Uterus (tissue), 4 donors: ENCODE results near the gene SP6. TPM values are rescaled to one million over a fixed set of nuclear protein-coding genes. Genes with fewer than 3 reads are reported as not detected.

Experiments
- DNase-seq, 2 donors: peaks; one replicate each; pipeline ENCODE4 v3.0.0-alpha.2; 2019 to 2020
- H3K27ac ChIP-seq, 2 donors: fragments of 200-600 bp; sonication (generic); 1 replicate in 1 of 2; 2 replicates in 1 of 2; pipeline ENCODE4 v1.5.1; 2016 to 2018
- H3K27me3 ChIP-seq, 2 donors: fragments of 200-600 bp; sonication (generic); one replicate each; pipeline ENCODE4 v1.5.1; 2018 to 2019; ENCODE audit warnings: control low read depth in 1 of 2
- H3K36me3 ChIP-seq, 2 donors: fragments of 200-600 bp; sonication (generic); one replicate each; pipeline ENCODE4 v1.5.1; 2019; ENCODE audit warnings: control low read depth in 1 of 2
- H3K4me1 ChIP-seq, 2 donors: fragments of 200-600 bp; sonication (generic); one replicate each; pipeline ENCODE4 v1.5.1; 2018 to 2019; ENCODE audit warnings: control low read depth in 1 of 2
- H3K4me3 ChIP-seq, 2 donors: fragments of 200-600 bp; sonication (generic); 1 replicate in 1 of 2; 2 replicates in 1 of 2; pipeline ENCODE4 v1.5.1; 2018 to 2019; ENCODE audit warnings: mild to moderate bottlenecking in 1 of 2
- H3K9me3 ChIP-seq, 2 donors: fragments of 200-600 bp; sonication (generic); one replicate each; pipeline ENCODE4 v1.5.1; 2019; ENCODE audit warnings: control low read depth in 1 of 2
- POLR2A ChIP-seq, 2 donors: fragments of 450-650 bp; IDR thresholded peaks; one replicate each; pipeline ENCODE4 v1.6.1; 2016; ENCODE audit warnings: antibody characterized with exemption in 2 of 2, mild to moderate bottlenecking in 1 of 2, moderate library complexity in 1 of 2
- intact Hi-C: fragments of 100-400 bp; cut with DNase I; formaldehyde crosslinking; loops from one replicate; pipeline ENCODE4 v1.15.1; 2023; ENCODE audit warnings: low total_unique reads
- total RNA-seq, 4 donors: library from RNA; depleted of rRNA in 3 of 4; stranded (reverse); fragments of >200 nt in 3 of 4; gene quantifications; one replicate each; pipeline versions ENCODE4 v1.1.0 to v1.2.4, GENCODE V29; 2014 to 2023
- TF ChIP-seq, protein P1 (sequence below), 4 experiments: fragments of 200-600 bp in 2 of 4; fragments of 450-650 bp in 2 of 4; sonication (generic) in 2 of 4; IDR thresholded peaks; one replicate each; pipeline ENCODE4 v1.5.1; 2016 to 2019; ENCODE audit warnings: antibody characterized with exemption in 4 of 4, mild to moderate bottlenecking in 2 of 4, moderate library complexity in 1 of 4
- donor health status: DM: yes; HTN: yes; CAD: no.

The SP6 gene
- total RNA-seq, 4 donors from 2014 or later = 1.4 to 1.5 TPM; not detected in 2

- Histone ChIP-seq H3K27me3 (peaks cover 17 to 19% of the 10 kb centered on the region in 2 donors), H3K4me1 (peaks cover 0 to 8% of the 10 kb centered on the region in 2 donors), H3K4me3 (no peak overlapping the region), H3K36me3 (no peaks in the 10 kb centered on the region), H3K9me3 (no peaks in the 10 kb centered on the region), H3K27ac (no peak overlapping the region)
- DNase-seq = no peak
- intact Hi-C loops = no loop called here
- TF ChIP-seq POLR2A (IDR thresholded peaks at IDR 0.05) = no peak
- TF ChIP-seq, protein P1, sequence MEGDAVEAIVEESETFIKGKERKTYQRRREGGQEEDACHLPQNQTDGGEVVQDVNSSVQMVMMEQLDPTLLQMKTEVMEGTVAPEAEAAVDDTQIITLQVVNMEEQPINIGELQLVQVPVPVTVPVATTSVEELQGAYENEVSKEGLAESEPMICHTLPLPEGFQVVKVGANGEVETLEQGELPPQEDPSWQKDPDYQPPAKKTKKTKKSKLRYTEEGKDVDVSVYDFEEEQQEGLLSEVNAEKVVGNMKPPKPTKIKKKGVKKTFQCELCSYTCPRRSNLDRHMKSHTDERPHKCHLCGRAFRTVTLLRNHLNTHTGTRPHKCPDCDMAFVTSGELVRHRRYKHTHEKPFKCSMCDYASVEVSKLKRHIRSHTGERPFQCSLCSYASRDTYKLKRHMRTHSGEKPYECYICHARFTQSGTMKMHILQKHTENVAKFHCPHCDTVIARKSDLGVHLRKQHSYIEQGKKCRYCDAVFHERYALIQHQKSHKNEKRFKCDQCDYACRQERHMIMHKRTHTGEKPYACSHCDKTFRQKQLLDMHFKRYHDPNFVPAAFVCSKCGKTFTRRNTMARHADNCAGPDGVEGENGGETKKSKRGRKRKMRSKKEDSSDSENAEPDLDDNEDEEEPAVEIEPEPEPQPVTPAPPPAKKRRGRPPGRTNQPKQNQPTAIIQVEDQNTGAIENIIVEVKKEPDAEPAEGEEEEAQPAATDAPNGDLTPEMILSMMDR (IDR thresholded peaks at IDR 0.05) = no peak
These were observed 3.4 kb downstream of the SP6 start for GRCh38 chr17:47847341-47848197.

DNA sequence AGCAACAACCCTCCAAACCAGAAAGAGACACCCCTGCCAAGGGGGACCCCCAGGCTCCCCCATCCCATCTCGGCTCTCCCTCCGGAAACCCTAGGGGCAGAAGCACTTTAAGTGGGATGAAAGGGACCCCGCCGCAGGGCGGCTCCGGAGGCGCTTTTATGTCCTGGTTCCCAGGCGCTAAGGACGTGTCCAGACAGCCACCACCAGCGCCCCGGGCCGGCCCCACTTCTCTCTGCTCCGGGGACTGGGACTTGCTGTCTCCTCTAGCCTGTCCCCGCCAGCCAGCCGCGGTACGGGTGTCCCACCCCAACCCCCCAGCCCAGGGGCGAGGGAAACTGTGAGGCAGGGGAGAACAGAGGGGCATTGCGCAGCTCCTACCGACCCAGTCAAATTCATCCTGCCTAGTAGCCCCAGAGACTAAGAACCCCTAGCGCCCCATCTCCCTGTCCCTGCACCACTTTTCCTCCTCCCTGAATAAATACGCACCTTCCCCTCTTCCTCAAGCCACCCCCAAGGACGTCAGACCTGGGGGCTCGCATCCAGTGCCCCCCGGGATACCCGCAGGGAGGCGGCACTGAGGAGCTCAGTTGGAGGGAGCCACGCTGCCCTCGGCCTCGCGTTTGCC, 4.1 kb downstream of the SP6 start:
- Histone ChIP-seq H3K36me3 (no peaks in the 10 kb centered on the region), H3K27me3 (peaks cover 10 to 11% of the 10 kb centered on the region in 2 donors), H3K4me1 (peaks cover 0 to 8% of the 10 kb centered on the region in 2 donors), H3K9me3 (no peaks in the 10 kb centered on the region), H3K4me3 (no peak overlapping the region), H3K27ac (no peak overlapping the region)
- TF ChIP-seq POLR2A (IDR thresholded peaks at IDR 0.05) = no peak
- TF ChIP-seq, protein P1 (IDR thresholded peaks at IDR 0.05) = no peak
- intact Hi-C loops = no loop called here
- no peak for DNase-seq

GRCh38 chr17:47845716-47846075, 5.3 kb downstream of the SP6 start:
- Histone ChIP-seq H3K27me3 (peaks cover 5% of the 10 kb centered on the region in 2 donors), H3K9me3 (no peaks in the 10 kb centered on the region), H3K4me3 (no peak overlapping the region), H3K36me3 (no peaks in the 10 kb centered on the region), H3K27ac (no peak overlapping the region), H3K4me1 (peaks cover 0 to under 1% of the 10 kb centered on the region in 2 donors)
- DNase-seq = no peak
- no peak for TF ChIP-seq POLR2A (IDR thresholded peaks at IDR 0.05)
- TF ChIP-seq, protein P1 (IDR thresholded peaks at IDR 0.05) = no peak
- intact Hi-C loops = no loop called here

DNA sequence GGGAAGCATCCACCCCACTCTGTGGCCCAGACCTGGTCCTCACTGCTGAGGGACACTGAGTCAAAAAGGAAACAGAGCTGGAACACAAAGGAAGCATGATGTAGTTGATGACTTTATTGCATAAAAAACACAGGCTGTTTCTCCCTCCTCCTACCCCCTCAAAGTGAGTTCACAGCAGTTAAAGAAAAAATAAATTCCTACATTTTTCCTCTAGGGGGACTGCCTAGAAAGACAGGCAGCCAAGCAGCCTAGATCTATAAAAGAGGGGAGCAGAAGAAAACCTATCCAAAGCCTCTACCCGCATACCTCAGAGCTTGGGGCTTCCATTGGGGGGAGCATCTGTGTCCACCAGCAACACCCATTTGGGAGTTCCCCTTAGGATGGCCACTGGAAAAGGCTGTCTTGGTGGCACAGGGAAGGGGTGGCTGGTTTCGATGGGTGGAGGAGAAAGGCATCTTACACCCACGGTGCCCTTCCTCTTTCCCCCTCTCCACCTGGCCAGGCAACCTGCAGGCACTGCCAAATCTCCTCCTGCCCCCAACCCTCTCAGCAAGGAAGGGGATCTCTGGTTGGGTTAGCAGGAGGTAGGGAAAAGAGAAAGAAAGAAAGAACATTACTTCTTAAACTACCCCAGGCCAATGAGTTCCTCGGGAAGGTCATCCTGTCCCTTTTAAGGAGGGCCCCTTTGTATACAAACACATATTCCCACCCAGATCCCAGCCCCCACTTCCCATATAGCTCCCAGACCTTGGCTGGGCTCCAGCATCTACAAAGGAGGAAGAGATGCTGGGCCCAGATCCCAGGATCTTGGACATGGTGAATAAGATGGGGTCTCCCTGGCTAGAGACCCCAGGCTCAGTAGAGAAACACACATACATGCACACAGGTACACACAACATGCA, 5.9 kb downstream of the SP6 start:
- no peaks in the 10 kb centered on the region for H3K4me1 ChIP-seq
- H3K36me3 ChIP-seq = no peaks in the 10 kb centered on the region
- DNase-seq = no peak
- intact Hi-C loops = no loop called here
- TF ChIP-seq, protein P1 (IDR thresholded peaks at IDR 0.05) = no peak
- TF ChIP-seq POLR2A (IDR thresholded peaks at IDR 0.05) = no peak
- no peak overlapping the region for H3K4me3 ChIP-seq
- no peaks in the 10 kb centered on the region for H3K9me3 ChIP-seq
- H3K27me3 ChIP-seq = peaks cover 5% of the 10 kb centered on the region in 2 donors
- H3K27ac ChIP-seq = no peak overlapping the region
